Measurements from ENCODE around the gene MGAT4B.

The MGAT4B gene

GRCh38 chr5:179827680-179828079 is 21.0 kb upstream of the MGAT4B start:
- no peak for DNase-seq (ENCODE audit: low read depth)
- no peak overlapping the region for H3K4me3 ChIP-seq (ENCODE audit: low read depth, low read length)
- no peak for TF ChIP-seq CTCF (IDR thresholded peaks at IDR 0.05; ENCODE audit: low read depth, low read length, missing control alignments)

DNA sequence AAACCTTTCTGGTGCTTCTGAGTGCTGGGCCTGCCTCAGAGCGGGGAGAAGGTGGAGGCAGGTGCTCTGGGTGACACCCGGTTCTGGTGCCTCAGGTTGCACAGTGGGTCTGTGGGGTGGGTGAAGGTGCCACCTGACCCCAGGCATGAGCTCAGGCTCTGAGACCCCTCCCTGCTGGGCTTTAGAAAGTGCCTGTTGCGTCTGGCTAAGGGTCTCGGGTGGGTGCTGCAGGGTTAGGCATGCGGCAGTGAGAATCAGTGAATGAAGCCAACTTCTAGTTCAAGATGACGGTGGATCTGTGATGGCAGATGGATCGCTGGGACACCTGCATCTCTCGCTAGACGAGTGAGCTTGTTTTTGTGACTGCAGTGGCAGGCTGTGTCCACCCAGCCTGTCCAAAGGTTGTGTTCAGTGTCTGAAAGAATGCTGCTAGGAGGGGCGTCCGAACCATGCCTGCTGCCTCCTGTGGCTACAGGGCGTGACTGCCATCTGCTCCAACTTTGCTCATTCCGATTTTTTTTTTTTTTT is 19.1 kb upstream of the MGAT4B start:
- DNase-seq (ENCODE audit: low read depth) = no peak

GRCh38 chr5:179824745-179825112 is 18.1 kb upstream of the MGAT4B start:
- TF ChIP-seq CTCF (IDR thresholded peaks at IDR 0.05; ENCODE audit: low read depth, low read length, missing control alignments) = no peak
- no peak for DNase-seq (ENCODE audit: low read depth)
- H3K4me3 ChIP-seq (ENCODE audit: low read depth, low read length) = no peak overlapping the region

More for the DNA sequence above, 19.1 kb upstream of the MGAT4B start:
- H3K4me3 ChIP-seq (ENCODE audit: low read depth, low read length) = no peak overlapping the region
- no peak for TF ChIP-seq CTCF (IDR thresholded peaks at IDR 0.05; ENCODE audit: low read depth, low read length, missing control alignments)

DNA sequence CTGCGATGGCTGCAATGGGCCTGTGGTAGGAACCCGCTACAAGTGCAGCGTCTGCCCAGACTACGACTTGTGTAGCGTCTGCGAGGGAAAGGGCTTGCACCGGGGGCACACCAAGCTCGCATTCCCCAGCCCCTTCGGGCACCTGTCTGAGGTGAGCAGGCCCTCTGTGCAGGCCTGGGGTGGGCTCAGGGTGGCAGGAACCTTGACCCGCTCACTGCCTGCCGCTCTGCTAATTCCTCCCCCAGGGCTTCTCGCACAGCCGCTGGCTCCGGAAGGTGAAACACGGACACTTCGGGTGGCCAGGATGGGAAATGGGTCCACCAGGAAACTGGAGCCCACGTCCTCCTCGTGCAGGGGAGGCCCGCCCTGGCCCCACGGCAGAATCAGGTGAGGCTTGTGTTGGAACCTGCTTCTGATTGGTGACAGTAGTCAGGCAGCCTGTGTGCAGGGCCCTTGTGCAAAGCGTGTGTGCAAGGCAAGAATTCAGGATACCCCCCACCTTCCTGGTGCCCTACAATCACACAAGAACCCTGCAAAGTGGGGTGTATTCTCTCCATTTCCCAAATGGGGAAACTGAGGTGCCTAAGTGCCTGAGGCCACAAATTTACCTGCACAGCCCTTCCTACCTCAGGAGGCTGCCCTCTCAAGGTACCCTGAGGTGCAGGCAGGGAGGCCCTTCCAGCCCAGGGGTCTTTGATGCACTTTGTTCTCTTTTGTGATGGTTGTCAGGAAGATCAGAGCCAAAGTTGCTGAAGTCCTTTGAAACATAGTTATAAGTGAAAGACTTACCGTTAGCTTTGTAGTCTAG is 17.5 kb upstream of the MGAT4B start:
- no peak overlapping the region for H3K4me3 ChIP-seq (ENCODE audit: low read depth, low read length)
- no peak for DNase-seq (ENCODE audit: low read depth)
- TF ChIP-seq CTCF (IDR thresholded peaks at IDR 0.05; ENCODE audit: low read depth, low read length, missing control alignments) = no peak

- DNase-seq (ENCODE audit: low read depth) = no peak
- H3K4me3 ChIP-seq (ENCODE audit: low read depth, low read length) = no peak overlapping the region; the same call in 1 of the 2 replicates
- no peak for TF ChIP-seq CTCF (IDR thresholded peaks at IDR 0.05; ENCODE audit: low read depth, low read length, missing control alignments)
These were observed 15.9 kb upstream of the MGAT4B start for GRCh38 chr5:179822444-179822990.

DNA sequence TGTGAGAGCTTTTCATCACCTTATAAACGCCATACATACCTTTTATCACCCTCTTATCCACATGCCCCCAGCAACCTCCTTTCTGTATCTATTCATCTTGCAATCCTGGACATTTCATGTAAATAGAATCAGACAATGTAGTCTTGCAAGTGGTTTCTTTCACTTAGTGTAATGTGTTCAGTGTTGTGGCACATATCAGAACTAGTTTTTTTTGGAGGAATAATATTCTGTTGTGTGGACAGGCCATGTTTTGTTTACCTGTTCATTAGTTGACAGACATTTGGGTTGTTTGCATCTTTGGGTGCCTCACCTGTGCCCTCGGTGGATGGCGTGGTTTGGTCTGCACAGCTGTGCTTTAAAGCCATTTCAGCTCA is 15.4 kb upstream of the MGAT4B start:
- DNase-seq (ENCODE audit: low read depth) = no peak
- H3K4me3 ChIP-seq (ENCODE audit: low read depth, low read length) = peak overlapping the region; percentile 86
- no peak for TF ChIP-seq CTCF (IDR thresholded peaks at IDR 0.05; ENCODE audit: low read depth, low read length, missing control alignments)

Data from GM12864 (cell line).